ENCODE data around the gene TDP2.
"Not testable (repeated sequence)": the region's sequence is repeated elsewhere in the genome, so short reads cannot be mapped to it uniquely, and the experiment has no call there.

The TDP2 gene

GRCh38 chr6:24692003-24692402, 25.3 kb upstream of the TDP2 start:
- no peak for DNase-seq (ENCODE audit: insufficient read length, low spot score)
- FAIRE-seq, result no peak

GRCh38 chr6:24691550-24691949, 24.9 kb upstream of the TDP2 start:
- TF ChIP-seq POLR2A (IDR thresholded peaks at IDR 0.05; ENCODE audit: low read depth, low read length), result no peak
- FAIRE-seq (no peak), DNase-seq (ENCODE audit: insufficient read length, low spot score) (no peak)

More at GRCh38 chr6:24692003-24692402, 25.3 kb upstream of the TDP2 start:
- TF ChIP-seq POLR2A (IDR thresholded peaks at IDR 0.05; ENCODE audit: low read depth, low read length), result no peak

- no peak for DNase-seq (ENCODE audit: insufficient read length, low spot score)
- TF ChIP-seq POLR2A (IDR thresholded peaks at IDR 0.05; ENCODE audit: low read depth, low read length), result no peak
Measured at GRCh38 chr6:24690593-24690992, 23.9 kb upstream of the TDP2 start.

GRCh38 chr6:24689964-24690363, 23.3 kb upstream of the TDP2 start:
- DNase-seq (ENCODE audit: insufficient read length, low spot score) (no peak), FAIRE-seq (no peak)
- no peak for TF ChIP-seq POLR2A (IDR thresholded peaks at IDR 0.05; ENCODE audit: low read depth, low read length)

More at GRCh38 chr6:24690593-24690992, 23.9 kb upstream of the TDP2 start:
- FAIRE-seq, result no peak

- no peak for FAIRE-seq
Measured at GRCh38 chr6:24686946-24687345, 20.2 kb upstream of the TDP2 start.

GRCh38 chr6:24686408-24686807, 19.7 kb upstream of the TDP2 start:
- DNase-seq (ENCODE audit: insufficient read length, low spot score) (no peak), FAIRE-seq (no peak)
- TF ChIP-seq POLR2A (IDR thresholded peaks at IDR 0.05; ENCODE audit: low read depth, low read length), result no peak

More at GRCh38 chr6:24686946-24687345, 20.2 kb upstream of the TDP2 start:
- DNase-seq (ENCODE audit: insufficient read length, low spot score), result no peak
- no peak for TF ChIP-seq POLR2A (IDR thresholded peaks at IDR 0.05; ENCODE audit: low read depth, low read length)

- FAIRE-seq, result no peak
- DNase-seq (ENCODE audit: insufficient read length, low spot score), result no peak
- no peak for TF ChIP-seq POLR2A (IDR thresholded peaks at IDR 0.05; ENCODE audit: low read depth, low read length)
Measured at GRCh38 chr6:24683297-24684296, 16.9 kb upstream of the TDP2 start.

- DNase-seq (ENCODE audit: insufficient read length, low spot score) (no peak), FAIRE-seq (no peak)
- no peak for TF ChIP-seq POLR2A (IDR thresholded peaks at IDR 0.05; ENCODE audit: low read depth, low read length)
Measured at GRCh38 chr6:24680582-24680981, 13.9 kb upstream of the TDP2 start.

- DNase-seq (ENCODE audit: insufficient read length, low spot score); FAIRE-seq: not testable (repeated sequence)
Measured at GRCh38 chr6:24678792-24679352, 12.2 kb upstream of the TDP2 start.

- DNase-seq (ENCODE audit: insufficient read length, low spot score) (no peak), FAIRE-seq (no peak)
- no peak for TF ChIP-seq POLR2A (IDR thresholded peaks at IDR 0.05; ENCODE audit: low read depth, low read length)
Measured at GRCh38 chr6:24673625-24674024, 6.9 kb upstream of the TDP2 start.

GRCh38 chr6:24672620-24673182, 6.0 kb upstream of the TDP2 start:
- TF ChIP-seq POLR2A (IDR thresholded peaks at IDR 0.05; ENCODE audit: low read depth, low read length), result no peak
- no peak for FAIRE-seq

GRCh38 chr6:24671077-24671476, 4.4 kb upstream of the TDP2 start:
- not testable (repeated sequence) for FAIRE-seq; DNase-seq (ENCODE audit: insufficient read length, low spot score)

More at GRCh38 chr6:24672620-24673182, 6.0 kb upstream of the TDP2 start:
- no peak for DNase-seq (ENCODE audit: insufficient read length, low spot score)

- not testable (repeated sequence) for DNase-seq (ENCODE audit: insufficient read length, low spot score); FAIRE-seq
Measured at GRCh38 chr6:24670492-24670891, 3.8 kb upstream of the TDP2 start.

- FAIRE-seq, result no peak
- no peak for DNase-seq (ENCODE audit: insufficient read length, low spot score)
- TF ChIP-seq POLR2A (IDR thresholded peaks at IDR 0.05; ENCODE audit: low read depth, low read length), result no peak
Measured at GRCh38 chr6:24668997-24669361, 2.3 kb upstream of the TDP2 start.

- not testable (repeated sequence) for FAIRE-seq; DNase-seq (ENCODE audit: insufficient read length, low spot score)
Measured at GRCh38 chr6:24668066-24668996, 1.6 kb upstream of the TDP2 start.
